ENCODE data around the gene ALPP.

- TF ChIP-seq EZH2 (IDR thresholded peaks at IDR 0.05; ENCODE audit: insufficient read depth, poor library complexity, severe bottlenecking) (no peak), EZH2phosphoT487 (IDR thresholded peaks at IDR 0.05; ENCODE audit: insufficient read depth, low read depth) (no peak)
Measured at GRCh38 chr2:232393556-232393955, 15.0 kb downstream of the ALPP start.

Data from GM23248 (cell line).